Cardiac septum (tissue), 1 donor: ENCODE data around the gene RIC8A. TPM values are rescaled to one million over a fixed set of nuclear protein-coding genes. Genes with fewer than 3 reads are reported as not detected.
A peak's percentile ranks its signal among the peaks of the same experiment; 100 is the strongest.
"Not testable (repeated sequence)": the region's sequence is repeated elsewhere in the genome, so short reads cannot be mapped to it uniquely, and the experiment has no call there.

Experiments
- DNase-seq: peaks from one replicate; pipeline ENCODE4 v3.0.0-alpha.2; 2020; ENCODE audit warnings: low spot score
- intact Hi-C: fragments of 100-400 bp; cut with DNase I; formaldehyde crosslinking; loops from one replicate; pipeline ENCODE4 v1.14.0; 2022
- total RNA-seq: library from RNA; stranded (reverse); fragmentation: NEBNext Ultra II Directional; extraction: Animal tissue kit (Norgen Biotek cat#: 25700); gene quantifications from one replicate; pipeline ENCODE4 v1.2.1, GENCODE V29; 2021
- donor health status: DM: no; HTN: no; CAD: no.

RIC8A gene
- total RNA-seq, 1 donor from 2014 or later, result 63.4 TPM

DNA sequence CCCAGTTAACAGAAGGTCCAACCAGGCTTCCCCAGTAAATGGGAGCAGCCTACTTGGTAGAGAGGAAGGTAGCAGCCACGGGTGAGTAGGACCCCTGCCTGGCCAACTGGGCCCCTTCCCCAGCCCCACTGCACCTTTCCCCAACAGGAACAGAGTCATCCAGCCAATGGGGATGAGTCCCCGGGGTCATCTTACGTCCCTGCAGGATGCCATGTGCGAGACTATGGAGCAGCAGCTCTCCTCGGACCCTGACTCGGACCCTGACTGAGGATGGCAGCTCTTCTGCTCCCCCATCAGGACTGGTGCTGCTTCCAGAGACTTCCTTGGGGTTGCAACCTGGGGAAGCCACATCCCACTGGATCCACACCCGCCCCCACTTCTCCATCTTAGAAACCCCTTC is 6.6 kb downstream of the RIC8A start:
- peak; percentile 38 for DNase-seq

DNA sequence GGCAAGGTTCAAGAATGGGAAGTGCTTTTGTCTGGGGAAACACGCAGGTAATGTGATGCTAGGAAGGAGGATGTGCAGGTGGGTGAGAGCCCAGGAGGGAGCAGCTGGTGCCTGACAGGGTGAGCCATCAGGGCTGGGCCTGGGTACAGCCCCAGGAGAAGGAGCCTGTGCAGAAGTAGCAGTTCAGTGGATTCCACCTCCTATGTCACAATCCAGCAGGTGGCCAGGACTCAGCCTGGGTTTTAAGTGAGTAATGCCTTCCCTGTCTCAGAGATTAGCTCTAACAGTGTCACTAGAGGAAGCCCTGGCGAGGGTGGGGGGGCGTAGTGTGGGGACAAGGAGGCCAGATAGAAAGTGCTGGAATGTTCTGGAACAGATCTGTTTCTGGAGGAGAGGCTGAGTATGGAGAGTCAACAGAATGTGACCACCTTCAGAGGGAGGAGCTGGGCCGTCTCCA is 8.1 kb downstream of the RIC8A start:
- peak; percentile 53 for DNase-seq
- intact Hi-C loops, result no loop called here

More for the DNA sequence above, 6.6 kb downstream of the RIC8A start:
- intact Hi-C loops, result no loop called here

DNA sequence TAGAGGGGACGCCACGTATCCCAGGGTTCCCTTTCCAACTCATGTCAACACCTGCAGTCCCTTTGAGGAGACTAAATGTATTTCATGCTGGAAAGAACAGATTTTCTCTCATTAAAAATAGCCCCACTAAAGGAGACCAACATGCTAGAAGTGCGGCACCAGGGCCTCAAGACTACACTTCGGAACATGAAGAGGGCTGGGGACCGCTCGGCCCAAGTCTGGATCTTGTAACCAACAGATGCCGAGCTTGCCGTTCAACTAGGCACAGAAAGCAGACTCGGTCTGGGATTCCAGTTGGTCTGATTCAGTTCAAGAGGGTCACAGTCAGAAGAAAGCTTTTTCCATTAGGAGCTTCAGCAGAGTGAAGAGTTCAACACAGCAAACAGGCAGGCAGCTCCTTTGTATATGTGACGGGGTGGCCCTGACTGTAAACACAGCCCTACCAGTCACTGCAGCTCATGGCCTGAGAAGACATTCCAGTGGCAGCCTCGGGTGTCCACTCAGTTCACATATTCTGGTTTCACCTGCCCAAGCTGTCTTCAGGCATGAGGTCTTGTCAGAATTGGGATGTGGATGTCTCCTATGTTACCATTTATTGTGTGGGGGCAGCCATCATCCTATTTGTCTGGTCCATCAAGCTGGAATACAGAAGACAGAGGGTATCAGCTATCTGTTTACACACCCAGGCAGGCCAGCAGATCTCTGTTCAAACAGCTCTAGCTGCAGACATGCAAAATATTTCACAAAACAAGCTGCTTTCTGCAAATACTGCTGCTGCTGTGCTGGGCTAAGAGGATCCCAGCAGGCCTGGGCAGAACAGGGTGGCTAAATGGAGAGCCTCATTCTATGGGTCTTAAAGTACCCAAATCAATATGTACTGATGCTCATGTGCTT is 8.8 kb downstream of the RIC8A start:
- intact Hi-C loops, result no loop called here
- DNase-seq, result peak; percentile 20

DNA sequence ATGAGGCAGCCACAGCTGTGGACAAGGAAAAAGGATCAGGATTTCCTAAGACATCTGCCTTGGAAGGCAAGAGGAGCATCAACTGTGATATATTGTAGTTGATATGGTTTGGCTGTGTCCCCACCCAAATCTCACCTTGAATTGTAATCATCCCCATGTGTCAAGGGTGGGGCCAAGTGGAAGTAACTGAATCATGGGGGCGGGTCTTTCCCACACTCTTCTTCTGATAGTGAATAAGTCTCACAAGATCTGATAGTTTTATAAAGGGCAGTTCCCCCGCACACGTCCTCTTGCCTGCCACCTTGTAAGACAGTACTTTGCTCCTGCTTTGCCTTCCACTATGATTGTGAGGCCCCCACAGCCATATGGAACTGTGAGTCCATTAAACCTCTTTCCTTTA is 10.2 kb downstream of the RIC8A start:
- intact Hi-C loops, result no loop called here
- no peak for DNase-seq

DNA sequence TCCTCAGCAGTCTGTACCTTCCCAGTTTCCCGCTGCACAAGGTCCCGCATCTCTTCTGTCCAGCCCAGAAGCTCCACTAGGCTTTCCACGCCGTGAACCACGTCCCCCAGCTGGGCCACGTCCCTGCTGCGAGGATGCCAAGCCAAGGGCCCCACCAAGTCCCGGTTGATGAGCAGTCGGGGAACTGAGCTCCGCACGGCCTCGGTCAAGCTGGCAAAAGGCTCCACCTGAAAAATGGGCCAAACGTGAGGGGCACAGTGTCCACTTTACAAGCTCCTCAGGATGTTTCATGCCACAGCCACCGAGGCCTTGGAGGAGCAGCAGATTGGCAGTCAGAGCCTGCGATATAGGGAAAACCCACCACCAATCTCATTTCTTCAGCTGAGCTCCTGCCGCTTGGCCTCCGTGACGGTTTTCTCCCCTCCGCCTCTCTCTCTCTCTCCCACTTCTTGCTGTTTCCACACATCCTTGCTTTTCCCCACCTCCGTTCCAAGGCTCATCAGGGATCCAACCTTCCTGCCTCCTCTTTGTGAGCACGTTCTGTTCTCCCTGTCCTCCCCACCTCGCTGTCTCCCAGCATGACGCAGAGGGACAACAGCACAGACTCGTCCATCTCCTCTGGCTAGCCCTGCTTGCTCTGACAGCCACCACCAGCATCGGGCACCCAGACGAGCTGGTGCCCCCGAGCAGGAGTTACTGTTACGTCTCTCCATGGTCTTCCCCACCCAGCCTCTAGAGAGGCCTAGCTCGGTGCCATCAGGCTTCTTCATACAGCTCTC is 11.5 kb downstream of the RIC8A start:
- peak; percentile 50 for DNase-seq
- intact Hi-C loops, result no loop called here

DNA sequence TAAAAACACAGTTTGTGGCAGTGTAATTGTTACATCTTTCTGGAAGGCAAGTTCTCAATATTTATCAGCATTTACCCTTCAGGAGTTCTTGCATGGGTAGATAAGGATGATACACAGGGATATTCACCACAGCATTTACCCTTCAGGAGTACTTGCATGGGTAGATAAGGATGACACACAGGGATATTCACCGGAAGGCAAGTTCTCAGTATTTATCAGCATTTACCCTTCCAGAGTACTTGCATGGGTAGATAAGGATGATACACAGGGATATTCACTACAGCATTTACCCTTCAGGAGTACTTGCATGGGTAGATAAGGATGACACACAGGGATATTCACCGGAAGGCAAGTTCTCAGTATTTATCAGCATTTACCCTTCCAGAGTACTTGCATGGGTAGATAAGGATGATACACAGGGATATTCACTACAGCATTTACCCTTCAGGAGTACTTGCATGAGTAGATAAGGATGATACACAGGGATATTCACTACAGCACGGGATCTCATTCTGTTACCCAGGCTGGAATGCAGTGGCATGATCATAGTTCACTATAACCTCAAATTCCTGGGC is 13.2 kb downstream of the RIC8A start:
- DNase-seq, intact Hi-C loops: not testable (repeated sequence)

DNA sequence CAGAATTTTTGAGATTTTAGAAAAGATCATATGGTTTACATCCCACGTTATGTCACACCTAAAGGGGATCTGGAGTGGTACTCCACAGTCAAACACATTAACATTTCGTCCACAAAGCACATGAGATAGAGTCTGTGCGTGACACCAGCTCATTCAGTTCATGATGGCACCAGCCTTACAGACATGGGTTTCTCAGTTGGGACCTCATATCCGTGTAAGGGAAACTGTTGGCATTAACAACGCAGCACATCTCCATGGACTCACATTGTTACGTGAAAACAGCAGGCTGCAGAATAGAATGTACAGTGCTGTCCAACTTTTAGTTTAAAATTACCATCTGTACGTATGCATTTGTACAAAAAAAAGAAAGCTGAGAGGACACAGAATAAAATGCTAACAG is 14.0 kb downstream of the RIC8A start:
- no peak for DNase-seq
- intact Hi-C loops, result no loop called here

DNA sequence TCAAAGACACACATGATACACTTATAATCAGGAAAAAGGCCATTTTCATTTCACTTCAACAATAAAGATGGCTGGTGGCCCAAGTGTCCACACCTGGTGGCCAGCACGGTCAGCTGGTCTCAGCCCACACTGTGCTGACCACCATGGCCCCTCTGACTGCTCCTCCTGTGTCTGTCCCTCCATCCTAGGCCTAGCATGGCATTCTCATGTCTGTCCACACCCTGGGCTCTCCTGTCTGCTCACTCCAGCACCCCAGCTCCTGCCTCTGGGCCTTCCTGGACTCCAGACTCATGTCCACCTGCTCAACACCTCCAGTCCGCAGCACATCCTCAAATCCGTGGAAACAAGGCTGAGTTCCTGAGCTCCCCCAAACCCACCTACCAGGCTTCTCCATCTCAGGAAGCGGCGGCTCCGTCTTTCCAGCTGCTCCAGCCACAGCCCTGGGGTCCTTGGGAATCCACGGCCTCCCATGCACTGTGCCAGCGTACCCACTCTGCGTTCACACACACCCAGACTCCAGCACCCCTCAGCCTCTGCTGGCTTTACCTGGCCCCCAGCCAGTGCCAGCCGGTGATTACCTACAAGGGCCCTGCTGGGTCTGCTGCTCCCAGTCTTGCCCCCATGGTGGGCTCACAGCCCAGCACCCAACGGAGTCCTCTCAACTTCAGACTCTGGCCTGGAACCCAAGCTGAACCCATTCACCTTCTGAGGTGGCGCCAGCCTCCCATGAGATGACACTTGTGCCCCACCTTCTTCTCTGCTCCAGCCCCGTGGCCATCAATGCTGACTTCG is 14.7 kb downstream of the RIC8A start:
- intact Hi-C loops, result no loop called here
- DNase-seq, result peak; percentile 67

DNA sequence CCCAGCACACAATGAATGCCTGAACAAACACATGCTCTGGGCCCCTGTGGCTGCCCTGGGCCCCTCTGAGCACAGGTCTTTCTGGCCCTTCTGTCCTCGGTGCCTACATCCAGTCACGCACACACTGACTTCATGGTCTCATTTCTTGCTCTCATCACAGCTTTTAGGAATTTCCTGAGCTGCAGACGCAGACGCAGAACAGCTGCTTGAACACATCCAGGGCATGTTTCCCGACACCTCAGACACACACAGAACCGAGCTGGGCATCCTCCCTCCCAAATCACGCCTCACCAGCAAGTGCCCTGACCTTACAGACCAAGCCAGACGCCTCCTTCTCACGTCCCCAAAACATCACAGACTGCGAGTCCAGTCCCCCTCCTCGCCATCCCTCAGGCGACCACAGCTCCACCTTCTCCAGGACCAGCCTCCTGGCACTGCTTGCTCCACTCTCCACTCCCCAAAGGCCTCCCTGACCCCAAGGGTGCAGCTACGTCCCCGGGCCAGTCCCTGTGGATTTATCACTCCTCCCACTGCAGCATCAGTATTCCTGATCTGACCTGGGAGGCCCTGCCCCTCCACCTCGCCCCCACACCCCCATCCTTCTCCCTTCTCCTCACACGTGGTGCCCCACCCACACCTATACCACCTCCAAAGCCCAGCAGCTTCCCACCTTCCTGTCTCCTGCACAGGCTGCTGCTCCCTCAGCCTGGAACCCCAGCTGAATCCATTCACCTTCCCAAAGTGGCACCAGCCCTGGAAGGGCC is 15.7 kb downstream of the RIC8A start:
- no peak for DNase-seq
- intact Hi-C loops, result no loop called here

DNA sequence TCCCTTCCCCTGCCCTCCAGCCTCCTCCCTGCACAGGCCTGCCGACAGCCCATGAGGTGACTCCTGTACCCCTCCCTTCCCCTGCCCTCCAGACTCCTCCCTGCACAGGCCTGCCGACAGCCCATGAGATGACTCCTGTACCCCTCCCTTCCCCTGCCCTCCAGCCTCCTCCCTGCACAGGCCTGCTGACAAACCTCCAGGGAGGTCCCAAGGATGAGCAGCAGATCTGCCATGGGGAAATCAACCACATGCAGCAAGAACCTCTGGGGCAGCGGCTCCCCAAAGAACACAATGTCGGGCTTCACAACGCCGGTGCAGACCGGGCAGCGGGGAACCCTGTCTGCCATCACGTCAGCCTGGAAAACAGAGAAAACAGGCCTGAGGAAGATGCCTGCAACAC is 16.4 kb downstream of the RIC8A start:
- intact Hi-C loops, result no loop called here
- DNase-seq, result no peak

DNA sequence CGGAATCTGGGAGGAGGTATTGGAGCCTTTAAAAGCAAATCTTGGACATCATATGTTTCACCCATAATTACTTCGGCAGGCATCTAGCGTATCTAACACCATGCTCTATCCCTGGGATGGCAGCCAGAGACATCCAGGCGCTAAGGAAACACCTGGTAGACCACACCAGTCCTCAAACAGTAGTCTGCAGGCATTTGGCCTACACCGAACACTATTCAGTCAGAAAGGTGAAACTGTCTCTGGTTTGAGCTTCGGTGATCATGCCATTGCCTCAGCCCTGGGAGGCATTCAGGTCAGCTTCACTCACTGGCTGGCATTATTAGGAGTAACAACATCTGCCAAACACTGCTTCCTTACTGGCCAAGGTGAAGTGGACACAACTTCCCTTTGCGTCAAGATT is 16.9 kb downstream of the RIC8A start:
- DNase-seq, result no peak
- intact Hi-C loops, result no loop called here

DNA sequence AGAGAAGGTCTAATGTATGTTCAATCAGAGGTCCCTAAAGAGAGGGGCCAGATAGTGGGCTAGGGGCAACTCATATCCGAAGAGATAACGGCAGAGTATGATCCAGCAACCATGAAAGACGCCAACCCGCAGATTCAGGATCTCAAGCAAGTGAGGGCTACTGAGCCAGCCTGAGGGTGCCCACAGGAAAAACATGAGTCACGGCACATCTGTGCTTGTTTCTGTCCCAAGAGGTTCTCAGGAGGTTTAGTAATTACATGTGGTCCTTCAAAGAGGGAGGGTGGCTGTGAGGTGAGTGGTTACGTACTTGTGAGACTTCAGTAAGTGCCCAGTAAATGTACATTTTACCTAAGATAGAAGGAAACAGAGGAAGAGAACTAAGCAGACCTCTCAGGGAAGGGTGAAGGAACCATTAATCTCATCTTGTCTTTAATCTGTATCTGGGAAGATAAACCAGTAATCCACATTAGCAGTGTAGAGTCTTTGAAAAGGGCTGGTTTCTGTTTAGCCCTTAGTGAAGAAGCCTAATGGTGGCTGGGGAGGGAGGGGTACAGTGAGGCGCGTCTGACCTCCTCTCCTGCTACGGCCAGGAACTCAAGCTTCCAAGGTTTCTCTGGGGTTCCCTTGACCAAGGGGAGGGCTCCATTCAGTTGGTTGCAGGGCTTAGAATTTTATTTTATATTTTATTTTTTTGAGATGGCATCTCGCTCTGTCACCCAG is 18.4 kb downstream of the RIC8A start:
- intact Hi-C loops, result no loop called here
- no peak for DNase-seq

DNA sequence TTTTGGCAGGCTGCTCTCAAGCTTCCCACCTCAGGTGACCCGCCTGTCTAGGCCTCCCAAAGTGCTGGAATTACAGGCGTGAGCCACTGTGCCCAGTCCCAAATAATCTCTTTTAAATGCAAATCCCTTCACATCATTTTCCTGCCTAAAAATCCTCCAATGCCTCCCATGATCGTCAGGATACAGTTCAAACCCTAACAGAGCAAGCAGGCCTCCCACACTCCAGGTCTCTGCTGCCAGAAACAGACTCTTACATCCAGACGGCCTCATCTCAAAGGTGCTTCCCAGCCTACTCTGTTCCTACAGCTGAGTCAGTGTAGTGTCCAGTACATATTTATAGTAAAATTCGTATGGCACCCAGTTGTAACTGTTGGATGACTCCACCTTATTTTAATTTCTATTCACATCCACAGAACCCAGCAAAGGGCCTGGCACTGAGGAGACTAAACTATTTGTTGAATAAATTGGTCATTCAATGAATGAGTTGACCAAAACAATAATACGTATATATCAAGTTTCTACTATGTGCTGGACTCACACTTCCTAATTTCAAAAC is 20.4 kb downstream of the RIC8A start:
- intact Hi-C loops, result no loop called here
- DNase-seq, result no peak

DNA sequence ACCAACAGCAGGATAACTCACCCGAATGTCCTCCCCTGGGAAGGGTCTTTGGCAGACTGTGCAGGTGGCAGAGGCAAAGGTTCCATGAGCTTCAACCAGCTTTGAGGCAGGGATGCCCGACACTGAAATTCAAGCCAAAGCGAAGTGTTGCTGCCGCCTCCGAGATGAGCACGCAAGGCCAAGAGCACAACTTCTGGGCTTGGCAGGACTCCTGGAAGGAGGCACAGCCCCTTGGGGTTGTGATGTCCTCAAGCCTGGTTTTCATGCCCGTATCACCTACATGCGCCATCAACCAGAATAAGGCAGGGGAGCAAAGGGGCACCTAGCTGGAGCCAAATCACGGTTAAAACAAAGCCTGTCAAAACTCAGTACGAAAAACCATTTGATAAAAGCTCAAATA is 22.9 kb downstream of the RIC8A start:
- intact Hi-C loops, result loop anchor here (10.0 kb wide), 1 partner anchor 274 kb away; the partner anchor contains the start of gene RNH1

DNA sequence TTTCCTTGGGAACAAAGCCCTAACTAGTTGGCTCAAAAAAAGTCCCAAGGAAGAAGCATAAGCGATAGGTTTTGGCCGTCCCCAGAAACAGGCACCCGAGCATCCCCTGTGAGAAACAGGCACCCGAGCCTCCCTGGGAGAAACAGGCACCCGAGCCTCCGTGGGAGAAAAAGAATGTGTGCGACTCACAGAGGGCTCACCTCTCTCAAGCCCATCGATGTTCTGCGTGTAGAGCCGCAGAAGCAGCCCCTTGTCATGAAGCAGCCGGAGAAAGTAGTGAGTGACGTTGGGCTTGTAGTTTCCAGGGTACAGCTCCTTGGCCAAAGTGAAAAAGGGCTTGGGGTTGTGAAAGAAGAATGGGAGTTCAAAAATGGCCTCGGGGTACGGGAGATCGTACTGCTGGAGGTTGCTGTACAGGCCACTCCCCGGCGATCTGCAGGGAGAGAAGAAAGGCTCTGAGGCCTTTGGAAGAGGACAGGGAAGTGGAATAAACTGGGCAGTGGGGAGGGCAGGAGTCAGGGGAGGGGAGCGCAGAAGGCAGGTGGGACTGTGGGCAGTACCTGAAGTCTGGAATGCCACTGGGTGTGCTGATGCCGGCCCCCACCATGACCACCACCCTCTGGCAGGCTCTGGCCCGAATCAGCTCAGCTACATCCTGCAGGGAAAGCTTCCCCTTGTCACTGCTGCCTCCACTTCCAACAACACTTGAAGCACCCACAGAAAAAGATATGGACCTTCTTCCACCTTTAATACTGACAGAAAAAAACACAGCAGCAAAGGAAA is 25.5 kb downstream of the RIC8A start:
- intact Hi-C loops, result loop anchor here (10.0 kb wide), 1 partner anchor 272 kb away; the partner anchor contains the start of gene RNH1
- no peak for DNase-seq

More for the DNA sequence above, 22.9 kb downstream of the RIC8A start:
- no peak for DNase-seq

DNA sequence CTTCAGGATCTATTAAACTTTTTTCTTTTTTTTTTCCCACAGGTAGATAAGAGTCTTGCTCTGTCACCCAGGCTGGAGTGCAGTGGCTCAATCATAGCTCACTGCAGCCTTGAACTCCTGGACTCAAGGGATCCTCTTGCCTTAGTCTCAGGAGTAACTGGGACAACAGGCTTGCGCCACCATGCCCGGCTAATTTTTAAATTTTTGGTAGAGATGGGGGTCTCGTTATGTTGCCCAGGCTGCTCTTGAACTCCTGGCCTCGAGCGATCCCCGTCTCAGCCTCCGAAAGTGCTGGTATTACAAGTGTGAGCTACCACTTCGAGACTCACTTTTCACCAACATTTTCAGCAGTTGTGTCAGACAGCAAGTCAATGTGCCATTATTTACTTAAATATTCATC is 27.7 kb downstream of the RIC8A start:
- intact Hi-C loops, result loop anchor here (10.0 kb wide), 1 partner anchor 270 kb away; the partner anchor contains the start of gene RNH1
- DNase-seq, result no peak

DNA sequence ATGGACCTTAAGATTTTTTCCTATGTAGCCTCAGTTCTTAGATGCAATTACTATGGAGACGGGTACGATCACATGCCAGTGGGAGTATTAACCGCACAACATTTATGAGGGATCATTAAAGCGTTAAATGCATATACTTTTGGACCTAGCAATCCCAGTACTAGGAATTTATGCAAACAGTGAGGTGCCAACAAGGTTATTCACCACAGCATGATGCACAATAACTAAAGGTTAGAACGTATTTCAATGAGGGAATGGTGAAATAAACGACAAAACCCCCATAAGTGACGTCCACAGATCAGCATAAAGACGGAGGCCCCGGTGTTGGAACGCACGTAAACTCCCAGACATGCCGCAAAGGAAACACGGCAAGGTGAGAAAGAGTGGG is 28.1 kb downstream of the RIC8A start:
- intact Hi-C loops, result loop anchor here (10.0 kb wide), 1 partner anchor 269 kb away; the partner anchor contains the start of gene RNH1
- DNase-seq, result no peak
